Measurements from ENCODE around the gene RHBDL3. TPM values are rescaled to one million over a fixed set of nuclear protein-coding genes. Genes with fewer than 3 reads are reported as not detected.

The RHBDL3 gene
- polyA plus RNA-seq, 1 experiment, result 0.01 TPM

DNA sequence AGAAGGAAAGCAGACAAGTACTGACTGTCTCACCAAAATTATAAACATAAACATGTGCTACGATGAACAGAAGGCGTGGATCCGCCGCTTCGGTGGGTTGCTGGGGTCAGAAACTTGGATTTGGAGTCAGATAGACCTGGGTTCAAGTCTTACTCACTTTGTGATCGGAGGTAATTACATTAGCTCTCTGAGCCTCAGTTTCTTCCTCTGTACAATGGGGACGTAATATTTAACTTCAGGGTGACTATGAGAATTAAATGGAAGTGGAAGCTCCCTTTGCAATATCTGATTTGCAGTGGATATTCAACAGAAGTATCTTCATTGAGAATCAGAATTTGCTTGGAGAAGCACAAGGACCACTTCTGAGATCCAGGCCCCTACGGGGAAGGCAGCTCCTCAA is 6.2 kb downstream of the RHBDL3 start:
- POLR2A ChIA-PET, result no interaction called here
- TF ChIP-seq, protein P1, sequence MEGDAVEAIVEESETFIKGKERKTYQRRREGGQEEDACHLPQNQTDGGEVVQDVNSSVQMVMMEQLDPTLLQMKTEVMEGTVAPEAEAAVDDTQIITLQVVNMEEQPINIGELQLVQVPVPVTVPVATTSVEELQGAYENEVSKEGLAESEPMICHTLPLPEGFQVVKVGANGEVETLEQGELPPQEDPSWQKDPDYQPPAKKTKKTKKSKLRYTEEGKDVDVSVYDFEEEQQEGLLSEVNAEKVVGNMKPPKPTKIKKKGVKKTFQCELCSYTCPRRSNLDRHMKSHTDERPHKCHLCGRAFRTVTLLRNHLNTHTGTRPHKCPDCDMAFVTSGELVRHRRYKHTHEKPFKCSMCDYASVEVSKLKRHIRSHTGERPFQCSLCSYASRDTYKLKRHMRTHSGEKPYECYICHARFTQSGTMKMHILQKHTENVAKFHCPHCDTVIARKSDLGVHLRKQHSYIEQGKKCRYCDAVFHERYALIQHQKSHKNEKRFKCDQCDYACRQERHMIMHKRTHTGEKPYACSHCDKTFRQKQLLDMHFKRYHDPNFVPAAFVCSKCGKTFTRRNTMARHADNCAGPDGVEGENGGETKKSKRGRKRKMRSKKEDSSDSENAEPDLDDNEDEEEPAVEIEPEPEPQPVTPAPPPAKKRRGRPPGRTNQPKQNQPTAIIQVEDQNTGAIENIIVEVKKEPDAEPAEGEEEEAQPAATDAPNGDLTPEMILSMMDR (IDR thresholded peaks at IDR 0.05; ENCODE audit: insufficient read depth, low read depth, low read length), result no peak
- H3K36me3 ChIP-seq (ENCODE audit: control insufficient read depth, insufficient read depth, low read length), result no peaks in the 10 kb centered on the region
- CTCF ChIA-PET, result interaction anchor here (0.5 to 1.7 kb wide), 5 partner anchors 10 to 75 kb away, joined by 3 to 4 read pairs (median 4); no protein-coding TSS in a partner anchor
- H3K4me3 ChIP-seq (ENCODE audit: low read depth, low read length), result no peak overlapping the region
- no peak for DNase-seq (ENCODE audit: low read depth)
- H3K27me3 ChIP-seq (ENCODE audit: control insufficient read depth, insufficient read depth, low read length), result peaks cover 22% of the 10 kb centered on the region

DNA sequence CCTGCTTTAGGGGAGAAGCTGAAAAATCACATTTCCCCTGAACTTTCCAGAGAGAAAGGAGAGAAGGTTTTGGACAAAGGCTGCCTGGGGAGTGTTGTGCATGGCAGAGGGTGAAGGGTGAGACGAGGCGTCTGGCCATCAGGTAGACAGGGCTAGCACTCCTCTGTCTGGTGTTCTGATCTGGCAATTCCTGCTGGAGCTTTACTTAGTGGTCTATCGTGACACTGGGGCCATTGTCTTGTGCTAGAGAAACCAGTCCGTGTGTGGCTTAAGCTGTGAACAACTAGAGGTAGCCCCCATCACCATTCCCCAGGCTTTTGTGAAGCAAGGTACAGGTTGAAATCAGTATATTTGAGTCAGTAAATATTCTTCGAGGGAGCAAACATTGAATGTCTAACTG is 8.5 kb downstream of the RHBDL3 start:
- CTCF ChIA-PET, result interaction anchor here (1.8 kb wide), 1 partner anchor 21 kb away, joined by 5 read pairs; no protein-coding TSS in a partner anchor

DNA sequence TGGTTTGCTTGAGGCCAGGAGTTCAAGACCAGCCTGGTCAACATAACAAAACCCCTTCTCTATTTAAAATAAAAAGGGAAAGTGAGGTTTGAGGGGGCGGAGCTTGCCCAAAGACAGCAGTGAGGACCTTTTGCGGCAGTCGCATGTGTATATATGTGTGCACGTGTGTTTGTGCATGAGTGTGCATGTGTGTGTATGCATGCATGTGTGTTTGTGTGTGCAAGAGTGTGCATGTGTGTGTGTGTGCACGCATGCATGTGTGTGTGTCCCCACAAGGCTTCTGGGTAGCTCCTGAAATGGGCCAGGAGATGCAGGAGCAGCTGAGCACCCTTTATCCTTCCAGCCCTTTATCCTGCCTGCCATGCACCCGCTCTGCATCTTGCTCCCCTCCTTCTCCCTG is 9.0 kb downstream of the RHBDL3 start:
- H3K36me3 ChIP-seq (ENCODE audit: control insufficient read depth, insufficient read depth, low read length), result no peaks in the 10 kb centered on the region
- DNase-seq (ENCODE audit: low read depth), result no peak
- H3K27me3 ChIP-seq (ENCODE audit: control insufficient read depth, insufficient read depth, low read length), result peaks cover 6% of the 10 kb centered on the region
- H3K4me3 ChIP-seq (ENCODE audit: low read depth, low read length), result no peak overlapping the region
- TF ChIP-seq, protein P1 (IDR thresholded peaks at IDR 0.05; ENCODE audit: insufficient read depth, low read depth, low read length), result no peak
- CTCF ChIA-PET, result interaction anchor here (1.8 kb wide), 1 partner anchor 21 kb away, joined by 5 read pairs; no protein-coding TSS in a partner anchor
- POLR2A ChIA-PET, result no interaction called here

More for the DNA sequence above, 8.5 kb downstream of the RHBDL3 start:
- TF ChIP-seq, protein P1 (IDR thresholded peaks at IDR 0.05; ENCODE audit: insufficient read depth, low read depth, low read length), result no peak
- Histone ChIP-seq H3K27me3 (ENCODE audit: control insufficient read depth, insufficient read depth, low read length) (peaks cover 9% of the 10 kb centered on the region), H3K36me3 (ENCODE audit: control insufficient read depth, insufficient read depth, low read length) (no peaks in the 10 kb centered on the region), H3K4me3 (ENCODE audit: low read depth, low read length) (no peak overlapping the region)
- no peak for DNase-seq (ENCODE audit: low read depth)
- POLR2A ChIA-PET, result no interaction called here

DNA sequence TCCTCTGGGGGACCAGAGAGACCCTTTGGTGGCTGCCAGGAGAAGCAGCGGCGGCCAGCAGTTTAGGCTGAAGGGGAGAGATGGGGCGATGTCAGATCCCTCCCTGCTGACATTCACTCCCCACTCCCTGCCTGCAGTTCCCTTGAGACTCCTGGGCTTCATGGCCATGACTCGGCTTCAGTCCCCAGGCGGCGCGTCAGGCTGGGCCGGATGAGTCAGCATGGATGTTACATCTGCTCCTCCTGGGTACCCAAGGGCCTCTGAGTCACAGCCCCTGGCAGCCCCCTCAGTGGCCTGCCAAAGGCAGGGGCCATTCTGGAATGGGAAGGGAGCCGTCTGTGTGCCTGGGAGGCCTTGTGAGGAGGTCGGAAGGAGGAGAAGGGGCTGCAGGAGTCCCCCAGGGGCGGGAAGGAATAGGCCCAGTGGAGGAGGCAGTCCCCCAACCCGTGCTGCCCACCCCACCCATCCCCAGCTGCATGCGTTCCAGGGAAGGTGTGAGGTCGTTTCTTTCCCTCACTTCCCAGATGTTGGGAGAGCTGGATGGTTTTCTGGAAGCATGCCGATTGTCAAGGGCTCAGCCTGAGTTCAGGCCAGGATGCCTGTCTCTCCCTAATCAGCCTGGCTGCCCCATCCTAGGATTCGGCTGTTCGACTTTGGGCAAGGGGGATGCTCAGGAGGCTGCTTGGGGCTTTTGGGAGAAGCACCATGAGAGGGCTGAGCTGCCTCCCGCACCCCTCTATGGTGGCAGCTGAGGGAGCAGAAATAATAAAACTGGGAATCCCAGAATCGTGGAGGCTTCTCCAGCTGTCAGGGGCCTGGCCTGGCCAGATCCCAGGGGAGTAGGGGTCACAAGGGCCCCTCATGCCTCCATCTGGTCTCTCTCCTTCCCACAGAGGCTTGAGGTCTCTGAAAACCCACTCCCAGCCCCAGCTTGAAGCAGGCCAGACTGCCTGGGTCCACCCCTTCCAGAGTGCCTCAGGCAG is 9.7 kb downstream of the RHBDL3 start:
- Histone ChIP-seq H3K27me3 (ENCODE audit: control insufficient read depth, insufficient read depth, low read length) (peaks cover 2% of the 10 kb centered on the region), H3K4me3 (ENCODE audit: low read depth, low read length) (no peak overlapping the region), H3K36me3 (ENCODE audit: control insufficient read depth, insufficient read depth, low read length) (no peaks in the 10 kb centered on the region)
- TF ChIP-seq, protein P1 (IDR thresholded peaks at IDR 0.05; ENCODE audit: insufficient read depth, low read depth, low read length), result peak; percentile 35; the same call in 1 of the 2 replicates
- CTCF ChIA-PET, result interaction anchor here (0.6 to 1.8 kb wide), 2 partner anchors 22 to 634 kb away, joined by 3 to 5 read pairs; no protein-coding TSS in a partner anchor
- POLR2A ChIA-PET, result no interaction called here
- peak; percentile 51 for DNase-seq (ENCODE audit: low read depth)

DNA sequence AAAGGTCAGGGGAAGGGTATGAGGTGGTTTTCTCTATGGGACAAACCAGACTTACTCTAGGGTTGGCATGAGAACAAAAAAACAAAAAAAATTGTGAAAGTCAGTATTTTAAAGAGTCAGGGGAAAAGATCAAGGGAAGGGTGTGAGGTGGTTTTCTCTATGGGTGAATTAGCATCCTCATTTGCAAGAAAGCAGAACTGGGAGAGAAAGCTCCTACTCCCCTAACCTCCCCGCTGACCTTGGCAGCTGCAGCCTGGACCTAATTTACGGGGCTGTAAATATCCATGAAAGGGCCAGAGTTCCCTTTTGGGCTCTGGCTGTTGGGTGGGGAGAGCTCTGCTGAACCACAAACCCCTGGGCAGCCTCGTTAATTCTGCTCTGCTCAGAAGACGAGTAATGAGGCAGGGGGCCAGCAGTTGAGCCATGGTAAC is 10.6 kb downstream of the RHBDL3 start:
- H3K27me3 ChIP-seq (ENCODE audit: control insufficient read depth, insufficient read depth, low read length), result peaks cover 1% of the 10 kb centered on the region
- TF ChIP-seq, protein P1 (IDR thresholded peaks at IDR 0.05; ENCODE audit: insufficient read depth, low read depth, low read length), result no peak
- H3K4me3 ChIP-seq (ENCODE audit: low read depth, low read length), result no peak overlapping the region
- CTCF ChIA-PET, result interaction anchor here (0.6 kb wide), 1 partner anchor 633 kb away, joined by 3 read pairs; no protein-coding TSS in a partner anchor
- no peak for DNase-seq (ENCODE audit: low read depth)
- no peaks in the 10 kb centered on the region for H3K36me3 ChIP-seq (ENCODE audit: control insufficient read depth, insufficient read depth, low read length)
- POLR2A ChIA-PET, result no interaction called here

Measured in BJ (cell line).